GM12892 (cell line): ENCODE measurements around the gene H2BK1.

Experiments
- POLR2A ChIP-seq: IDR thresholded peaks from 2 replicates; pipeline ENCODE4 v1.6.1; 2011; ENCODE audit warnings: low read depth, low read length, control low read depth
- POLR2AphosphoS5 ChIP-seq: IDR thresholded peaks from 2 replicates; pipeline ENCODE4 v1.6.1; 2011; ENCODE audit warnings: low read depth, low read length, control low read depth
- TAF1 ChIP-seq: IDR thresholded peaks from 2 replicates; pipeline ENCODE4 v1.6.1; 2011; ENCODE audit warnings: low read depth, mild to moderate bottlenecking, control low read depth, low read length, borderline replicate concordance

DNA sequence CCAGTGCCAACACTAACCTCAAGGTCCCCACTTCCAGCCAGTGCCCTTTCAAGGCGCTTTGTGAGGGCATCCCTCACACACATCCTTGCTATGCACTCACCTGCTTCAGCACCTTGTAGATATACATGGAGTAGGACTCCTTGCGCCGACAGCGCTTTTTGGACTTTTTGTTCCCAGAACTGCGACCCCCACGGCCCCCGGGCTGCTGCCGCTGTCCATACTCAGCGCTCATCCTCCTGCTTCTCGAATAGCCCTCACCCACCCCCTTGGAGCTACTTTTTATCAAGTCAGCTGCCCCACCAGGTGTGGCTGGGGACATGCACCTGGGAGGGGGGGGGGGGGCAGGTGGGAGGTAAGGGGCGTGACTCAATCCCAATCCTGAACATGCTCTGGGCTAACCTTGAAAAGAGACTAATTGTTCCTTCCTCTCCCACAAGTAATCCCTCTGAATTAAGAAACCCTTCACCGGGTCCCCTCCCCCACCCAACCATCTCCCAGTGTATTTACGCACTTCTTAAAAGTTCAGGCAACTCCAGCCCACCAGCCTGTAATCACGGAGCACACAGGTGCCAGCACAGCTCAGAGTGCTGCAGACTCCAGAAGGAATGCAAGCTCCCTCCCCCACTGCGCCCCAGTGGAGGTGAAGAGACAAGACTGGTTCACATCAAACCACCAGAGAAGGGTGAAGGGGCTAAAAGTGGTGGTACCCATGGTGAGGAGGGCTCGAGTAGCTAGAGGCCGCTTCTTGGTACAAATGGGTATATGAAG, at the start of gene H2BK1:
- TF ChIP-seq POLR2A (no peak), TAF1 (no peak), POLR2AphosphoS5 (no peak)
